Measurements from ENCODE around the gene PARP6.

Gene PARP6

DNA sequence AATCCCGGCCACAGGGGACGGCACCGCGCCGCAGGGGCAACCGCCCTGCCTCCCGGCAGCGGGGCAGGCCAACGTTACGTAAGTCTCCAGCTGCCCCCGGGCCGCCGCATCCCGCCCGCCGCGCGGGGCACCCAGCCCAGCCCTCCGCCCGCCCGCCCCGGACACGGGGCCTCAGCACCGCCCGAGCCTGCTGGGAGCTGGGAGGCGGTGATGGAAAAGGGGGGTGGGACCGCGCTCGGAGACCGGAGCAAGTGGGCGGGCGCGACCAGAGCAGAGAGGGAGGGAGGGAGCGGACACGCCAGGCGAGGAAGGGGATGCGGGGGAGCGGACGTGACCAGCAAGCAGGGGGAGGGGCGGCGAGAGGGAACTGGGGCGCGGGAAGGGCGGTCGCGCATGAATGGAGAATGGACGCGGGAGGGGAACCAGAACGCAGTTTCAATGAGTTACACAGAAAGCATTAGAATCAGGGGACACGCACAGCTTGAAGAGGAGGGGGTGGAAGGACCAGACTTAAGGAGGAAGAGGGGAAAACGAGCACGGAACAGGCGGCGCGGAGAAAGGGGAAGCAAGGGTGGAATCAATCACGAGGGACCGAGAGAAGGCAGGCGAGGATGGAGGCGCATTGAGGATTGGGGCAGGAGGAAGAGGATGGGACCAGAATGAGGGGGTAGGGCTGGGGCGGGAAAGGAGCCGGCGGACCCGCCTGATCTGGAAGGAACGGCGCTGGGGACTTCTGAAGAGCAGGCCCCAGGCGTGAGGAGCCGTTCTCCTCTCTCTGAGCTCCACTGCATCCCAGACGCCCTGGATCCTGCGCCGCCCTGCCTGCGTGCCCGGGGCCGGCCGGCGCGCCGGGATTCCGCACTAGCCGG, 41.9 kb downstream of the PARP6 start:
- DNase-seq, result peak; percentile 59

- no peak for DNase-seq
Observed at GRCh38 chr15:72229947-72230196, 42.5 kb downstream of the PARP6 start.

DNA sequence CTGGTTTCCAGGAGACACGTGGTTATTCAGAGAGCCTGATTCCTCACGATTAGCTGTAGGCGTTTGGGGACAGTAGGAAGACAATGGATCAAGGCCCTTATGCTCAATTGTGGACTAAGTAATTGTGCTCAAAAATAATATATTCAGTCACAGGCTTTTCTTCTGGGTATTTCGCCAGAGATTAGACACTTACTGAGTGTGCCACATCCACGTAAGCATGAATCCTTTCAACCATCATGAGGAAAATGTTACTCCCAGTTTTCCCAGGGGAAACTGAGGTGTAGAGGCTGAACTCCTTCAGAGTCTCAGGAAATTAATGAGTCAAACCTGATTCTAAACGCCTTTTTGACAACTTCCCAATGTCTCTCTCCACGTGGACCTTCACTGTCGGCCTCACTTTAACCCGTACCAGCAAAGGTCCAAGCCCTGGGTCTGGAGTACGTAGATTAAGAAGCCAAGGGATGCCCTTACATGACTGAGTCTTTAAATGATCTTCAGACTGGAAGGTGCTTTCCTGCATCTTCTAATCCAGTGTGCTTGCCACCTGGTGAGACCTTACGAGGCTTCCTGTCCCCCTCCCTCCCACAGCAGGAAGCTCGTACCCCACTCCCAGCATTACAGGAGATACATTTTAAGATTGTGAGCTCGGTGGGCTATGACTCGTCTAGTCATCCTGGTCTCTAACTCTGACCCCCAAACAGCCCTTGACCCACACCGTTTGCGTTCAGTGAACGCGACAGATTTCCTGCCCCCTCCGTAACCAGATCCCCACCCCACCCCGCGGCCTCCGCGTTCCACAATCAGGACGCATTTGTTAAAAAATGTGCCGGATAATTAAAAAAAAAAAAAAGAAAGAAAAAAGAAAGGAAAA, 43.0 kb downstream of the PARP6 start:
- DNase-seq, result peak; percentile 16

DNA sequence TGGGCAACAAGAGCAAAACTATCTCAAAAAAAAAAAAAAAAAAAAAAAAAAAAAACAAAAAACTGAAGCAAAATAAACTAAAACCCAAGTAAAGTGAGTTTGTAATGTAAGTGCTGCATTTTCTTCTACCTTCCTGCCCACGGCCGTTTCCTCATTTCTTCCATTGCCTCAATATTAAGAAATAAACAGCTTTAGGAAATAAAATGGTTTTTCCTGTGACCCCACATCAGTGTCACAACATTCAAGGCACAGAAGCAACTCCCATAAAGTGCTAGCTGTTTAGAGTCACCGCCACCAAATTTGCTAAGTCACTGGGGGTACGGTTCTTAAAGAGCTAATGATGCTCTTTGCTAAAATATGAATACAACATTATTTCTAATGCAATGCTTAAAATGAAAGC, 44.6 kb downstream of the PARP6 start:
- DNase-seq, result no peak

DNA sequence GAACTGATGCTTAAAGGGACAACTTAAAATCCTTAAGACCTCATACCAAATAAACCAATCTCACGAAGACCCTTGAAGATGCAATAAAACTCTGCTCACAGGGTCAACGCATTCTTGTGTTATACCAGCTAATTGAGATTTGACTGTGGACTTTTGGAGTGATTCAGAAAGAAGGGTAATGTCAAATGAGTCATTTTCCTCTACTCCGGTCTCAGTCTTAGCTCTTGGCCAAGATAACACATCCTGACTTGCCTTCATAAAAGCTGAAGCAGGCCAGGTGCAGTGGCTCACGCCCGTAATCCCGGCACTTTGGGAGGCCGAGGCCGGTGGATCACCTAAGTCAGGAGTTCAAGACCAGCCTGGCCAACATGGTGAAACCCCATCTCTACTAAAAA, 45.2 kb downstream of the PARP6 start:
- no peak for DNase-seq

DNA sequence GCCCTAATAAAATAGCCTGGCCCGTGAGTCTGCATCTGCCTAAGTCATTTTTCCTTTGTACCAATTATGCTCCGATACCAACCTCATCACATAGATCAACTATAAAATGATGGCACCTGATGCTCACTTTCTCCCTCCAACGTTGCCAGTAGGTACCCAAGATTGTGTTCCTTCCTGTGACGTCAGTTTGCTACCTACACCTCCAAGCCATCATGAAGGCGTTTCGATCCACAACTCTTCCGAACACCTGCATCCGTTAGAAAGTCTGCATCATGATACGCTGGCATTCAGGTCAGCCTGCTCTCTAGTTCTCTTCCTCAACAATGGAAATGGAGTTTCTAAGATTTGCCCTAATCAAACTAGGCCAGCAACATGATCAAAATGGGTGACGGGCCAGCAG, 49.1 kb downstream of the PARP6 start:
- DNase-seq, result no peak

GRCh38 chr15:72222393-72222792, 50.0 kb downstream of the PARP6 start:
- DNase-seq, result no peak

DNA sequence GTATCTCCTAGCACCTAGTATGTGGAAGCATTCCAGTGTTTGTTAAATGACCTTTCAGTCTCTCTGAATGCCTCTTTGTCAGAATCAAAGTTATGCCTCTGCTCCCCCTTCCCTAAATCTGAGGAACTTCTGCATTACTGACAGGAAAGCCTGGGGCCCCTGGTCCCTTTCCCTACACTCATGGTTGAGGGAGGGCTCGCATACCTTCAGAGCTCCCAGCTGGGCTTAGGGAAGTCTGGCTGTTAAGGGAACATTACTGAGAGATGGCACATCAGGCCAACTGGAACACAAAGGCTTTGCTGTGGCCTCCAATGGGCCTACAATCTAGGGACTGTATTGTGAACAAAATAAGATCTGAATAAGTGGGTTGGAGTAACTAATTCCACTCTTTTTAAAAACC, 51.7 kb downstream of the PARP6 start:
- no peak for DNase-seq

- no peak for DNase-seq
Observed at GRCh38 chr15:72217216-72217615, 55.1 kb downstream of the PARP6 start.

DNA sequence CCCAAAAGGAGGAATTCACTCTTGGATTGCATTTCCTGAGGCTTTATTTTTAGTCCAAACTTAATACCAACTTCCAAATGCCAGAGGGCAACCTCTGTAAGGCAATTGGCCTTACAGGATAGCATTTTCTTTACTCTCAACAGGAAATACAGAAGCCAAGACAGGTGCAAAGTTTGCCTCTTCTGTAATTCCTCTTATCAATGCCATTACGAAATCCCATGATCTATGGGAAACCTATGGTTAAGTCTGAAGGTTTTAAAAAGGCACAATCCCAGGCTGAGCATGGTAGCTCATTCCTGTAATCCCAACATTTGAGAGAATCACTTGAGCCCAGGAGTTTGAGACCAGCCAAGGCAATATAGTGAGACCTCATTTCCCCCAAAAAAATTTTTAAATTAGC, 56.3 kb downstream of the PARP6 start:
- no peak for DNase-seq

- no peak for DNase-seq
Observed at GRCh38 chr15:72207558-72208085, 64.7 kb downstream of the PARP6 start.

DNA sequence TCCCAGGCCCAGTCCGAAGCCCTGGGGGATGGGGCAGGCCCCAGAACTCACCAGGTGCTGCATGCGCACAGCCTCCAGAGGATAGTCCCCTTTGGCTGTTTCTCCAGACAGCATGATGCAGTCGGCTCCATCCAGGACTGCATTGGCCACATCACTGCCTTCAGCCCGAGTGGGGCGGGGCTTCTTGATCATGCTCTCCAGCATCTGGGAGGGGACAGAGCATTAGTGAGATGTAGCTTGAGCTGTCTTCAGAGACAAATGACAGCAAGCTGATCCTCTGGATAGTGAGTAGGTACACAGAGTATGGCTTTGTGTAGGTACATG, 65.7 kb downstream of the PARP6 start:
- no peak for DNase-seq

DNA sequence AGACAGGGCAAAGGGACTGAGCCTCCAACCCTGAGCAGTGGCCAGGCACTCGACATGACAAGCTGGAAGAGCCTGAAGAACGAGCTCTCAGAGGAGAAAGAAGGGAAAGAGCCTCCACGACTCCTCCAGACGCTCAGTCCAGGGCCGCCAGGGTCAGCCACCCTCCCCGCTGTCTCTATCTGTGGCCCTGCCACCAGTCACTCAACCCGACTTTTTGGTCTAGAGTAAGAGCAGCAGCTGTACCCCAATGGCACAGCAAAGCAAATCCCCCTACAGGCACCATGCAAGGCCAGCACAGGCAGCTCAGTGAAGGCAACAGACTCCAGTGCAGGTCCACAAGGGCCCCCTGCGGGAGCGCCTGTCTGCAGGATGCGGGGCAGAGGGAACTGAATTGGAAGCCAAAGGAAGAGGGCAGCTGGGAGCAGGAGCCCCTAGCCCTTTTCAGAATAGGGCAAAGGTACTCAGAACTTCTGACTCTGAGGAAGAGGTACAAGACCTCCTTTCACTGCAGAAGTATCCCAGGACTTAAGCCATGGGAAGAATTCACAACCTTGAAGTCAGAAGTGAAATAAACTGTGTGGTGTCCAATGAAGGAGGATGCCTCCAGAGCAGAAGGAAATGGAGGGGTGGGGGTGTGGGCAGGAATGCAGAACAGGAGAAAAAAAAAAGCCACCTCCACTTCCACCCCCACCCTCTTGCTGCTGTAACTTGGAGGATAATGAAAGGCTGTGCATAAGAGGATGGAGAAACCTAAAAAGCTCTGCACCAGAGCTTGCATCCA, 66.3 kb downstream of the PARP6 start:
- no peak for DNase-seq

DNA sequence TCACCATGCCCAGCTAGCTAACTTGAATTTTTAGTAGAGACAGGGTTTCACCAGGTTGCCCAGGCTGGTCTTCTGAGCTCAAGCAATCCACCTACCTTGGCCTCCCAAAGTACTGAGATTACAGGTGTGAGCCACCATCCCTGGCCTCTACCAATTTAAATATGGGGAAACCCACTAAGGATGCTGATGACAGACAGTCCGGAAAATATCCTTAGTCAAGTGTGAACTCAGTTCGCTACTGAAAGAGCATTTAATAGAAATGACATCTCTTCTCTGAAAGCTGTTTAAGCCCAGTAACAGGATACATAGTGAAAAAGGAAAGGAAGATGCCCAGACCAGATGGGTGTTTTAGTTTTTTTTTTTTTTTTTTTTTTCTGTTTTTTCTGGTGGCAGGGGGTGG, 67.1 kb downstream of the PARP6 start:
- DNase-seq, result no peak

GRCh38 chr15:72203507-72203837, 68.9 kb downstream of the PARP6 start:
- DNase-seq, result no peak

DNA sequence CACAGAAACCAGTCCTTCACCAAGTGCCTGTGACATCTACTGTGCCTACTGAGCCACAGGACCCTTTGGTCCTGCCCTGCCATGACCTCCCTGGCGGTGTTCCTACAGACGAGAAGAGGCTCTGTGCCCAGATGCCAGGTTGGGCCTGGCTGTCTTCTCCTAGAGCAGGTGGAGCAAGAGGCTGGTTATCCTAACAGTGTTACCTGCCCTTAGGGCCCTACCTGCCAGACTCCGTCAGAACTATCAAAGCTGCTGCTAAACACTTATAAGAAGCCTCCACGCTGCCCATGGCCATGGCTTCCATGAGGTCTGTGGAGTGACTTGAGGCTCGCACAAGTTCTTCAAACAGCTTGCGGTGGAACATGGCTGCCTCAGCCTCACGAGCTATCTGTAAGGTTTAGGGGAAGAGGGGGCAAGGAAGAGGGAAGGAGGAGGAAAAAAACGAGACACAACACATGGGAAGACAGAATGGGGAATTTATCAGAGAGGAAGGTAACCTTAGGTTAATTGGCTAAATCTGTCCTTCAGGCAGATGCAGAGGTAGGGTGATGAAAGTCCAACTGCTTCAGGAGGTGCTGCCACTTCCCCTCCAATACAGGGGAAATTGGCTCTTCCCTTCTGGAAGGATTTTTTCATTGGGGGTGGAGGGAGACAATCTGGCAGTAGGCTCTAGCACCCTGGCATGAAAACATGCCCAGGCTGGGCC, 69.4 kb downstream of the PARP6 start:
- no peak for DNase-seq

GRCh38 chr15:72202302-72202701, 70.1 kb downstream of the PARP6 start:
- no peak for DNase-seq

DNA sequence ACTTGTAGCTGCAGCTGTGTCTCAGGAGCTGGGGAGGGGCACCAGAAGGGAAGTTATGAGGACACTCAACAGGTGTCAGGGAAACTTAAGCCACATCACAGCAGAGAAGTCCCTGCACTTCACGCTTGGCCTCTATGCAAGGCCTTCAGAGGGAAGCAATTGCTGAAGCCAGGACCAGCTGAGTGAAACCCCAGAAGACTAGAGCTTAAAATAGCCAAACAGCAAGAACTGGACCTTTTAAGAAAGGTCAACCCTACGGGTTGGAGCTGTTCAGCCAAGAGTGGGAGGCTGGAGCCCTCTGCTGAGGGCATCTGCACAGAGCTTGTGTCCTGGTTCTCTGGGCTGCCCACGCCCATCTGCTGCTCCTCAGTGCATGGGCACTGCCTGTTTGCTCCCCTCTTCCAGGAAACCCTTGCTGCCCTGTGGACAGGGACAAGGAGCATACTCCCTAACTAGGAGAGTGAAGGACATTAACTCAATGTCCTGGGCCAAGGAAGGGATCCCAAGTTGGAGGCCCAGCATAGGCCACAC, 70.9 kb downstream of the PARP6 start:
- no peak for DNase-seq

- DNase-seq, result no peak
Observed at GRCh38 chr15:72200395-72201237, 71.7 kb downstream of the PARP6 start.

GRCh38 chr15:72199721-72200212, 72.6 kb downstream of the PARP6 start:
- peak; percentile 73 for DNase-seq

DNA sequence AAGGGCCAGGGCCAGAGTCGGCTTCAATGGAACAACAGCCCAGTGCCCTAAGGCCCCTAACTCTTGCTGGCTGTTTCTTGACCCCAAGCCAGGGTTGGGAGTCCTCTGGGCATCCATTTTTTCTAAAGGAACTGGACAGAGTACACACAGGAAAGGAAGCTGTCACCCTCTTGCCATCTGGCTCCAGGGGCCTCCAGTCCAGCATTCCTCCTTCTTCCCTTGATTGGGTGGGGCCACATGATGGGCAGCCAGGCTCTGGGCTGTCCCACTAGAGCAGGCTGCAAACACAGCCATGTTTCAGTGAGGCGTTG, 73.2 kb downstream of the PARP6 start:
- DNase-seq, result no peak

Data from activated CD4-positive, alpha-beta T cell treated with anti-CD3 and anti-CD28 coated beads, Interleukin-2, amount 50 U/mL, for 1 hour (primary cell).